Osteoblast (primary cell): ENCODE data around the gene GOPC. TPM values are rescaled to one million over a fixed set of nuclear protein-coding genes. Genes with fewer than 3 reads are reported as not detected.
A peak's percentile ranks its signal among the peaks of the same experiment; 100 is the strongest.
"Not testable (repeated sequence)": the region's sequence is repeated elsewhere in the genome, so short reads cannot be mapped to it uniquely, and the experiment has no call there.

Experiments
- DNase-seq: peaks from one replicate; pipeline ENCODE4 v3.0.0; 2011; ENCODE audit warnings: low spot score, mixed read lengths; ENCODE audit not compliant: insufficient read length; ENCODE audit errors: missing footprints
- H2AFZ ChIP-seq: 2 replicates; pipeline ENCODE4 v1.6.0; 2011; ENCODE audit warnings: mild to moderate bottlenecking, low read length
- H3K27ac ChIP-seq: 2 replicates; pipeline ENCODE4 v1.5.1; 2011; ENCODE audit warnings: mild to moderate bottlenecking, low read depth, low read length, moderate library complexity
- H3K27me3 ChIP-seq: 2 replicates; pipeline ENCODE4 v1.6.0; 2012; ENCODE audit warnings: mild to moderate bottlenecking, control low read depth, inconsistent platforms, low read length, moderate library complexity; ENCODE audit not compliant: insufficient read depth
- H3K36me3 ChIP-seq: 2 replicates; pipeline ENCODE4 v1.5.1; 2011; ENCODE audit warnings: mild to moderate bottlenecking, low read length, control low read depth, moderate library complexity; ENCODE audit not compliant: insufficient read depth
- H3K4me1 ChIP-seq: 2 replicates; pipeline ENCODE4 v1.5.1; 2011; ENCODE audit warnings: mild to moderate bottlenecking, low read length, control low read depth, moderate library complexity; ENCODE audit not compliant: insufficient read depth
- H3K4me2 ChIP-seq: 2 replicates; pipeline ENCODE4 v1.6.0; 2011; ENCODE audit warnings: mild to moderate bottlenecking, low read length; ENCODE audit not compliant: insufficient read depth
- H3K4me3 ChIP-seq: fragments of 200-600 bp; sonication (generic); 3 replicates; pipeline ENCODE4 v1.5.1; 2012; ENCODE audit warnings: mild to moderate bottlenecking, low read length, inconsistent platforms; ENCODE audit not compliant: insufficient read depth
- H3K79me2 ChIP-seq: 2 replicates; pipeline ENCODE4 v1.6.0; 2012; ENCODE audit warnings: mild to moderate bottlenecking, low read length, control low read depth, inconsistent platforms; ENCODE audit not compliant: insufficient read depth
- H3K9me3 ChIP-seq: 2 replicates; pipeline ENCODE4 v1.5.1; 2011; ENCODE audit warnings: low read depth, low read length, control low read depth
- H4K20me1 ChIP-seq: 2 replicates; pipeline ENCODE4 v1.6.0; 2012; ENCODE audit warnings: mild to moderate bottlenecking, low read length, control low read depth; ENCODE audit not compliant: insufficient read depth
- total RNA-seq: library from RNA; depleted of rRNA; stranded (reverse); fragments of >200 nt; gene quantifications from 2 replicates; pipeline ENCODE4 v1.2.3, GENCODE V29; 2012
- TF ChIP-seq, protein P1 (sequence below): IDR thresholded peaks from 2 replicates; pipeline ENCODE4 v1.5.1; 2011; ENCODE audit warnings: mild to moderate bottlenecking, low read depth, low read length, moderate library complexity; ENCODE audit errors: extremely low read depth

The GOPC gene
- 41.8 and 49.6 TPM in 2 replicates for total RNA-seq

DNA sequence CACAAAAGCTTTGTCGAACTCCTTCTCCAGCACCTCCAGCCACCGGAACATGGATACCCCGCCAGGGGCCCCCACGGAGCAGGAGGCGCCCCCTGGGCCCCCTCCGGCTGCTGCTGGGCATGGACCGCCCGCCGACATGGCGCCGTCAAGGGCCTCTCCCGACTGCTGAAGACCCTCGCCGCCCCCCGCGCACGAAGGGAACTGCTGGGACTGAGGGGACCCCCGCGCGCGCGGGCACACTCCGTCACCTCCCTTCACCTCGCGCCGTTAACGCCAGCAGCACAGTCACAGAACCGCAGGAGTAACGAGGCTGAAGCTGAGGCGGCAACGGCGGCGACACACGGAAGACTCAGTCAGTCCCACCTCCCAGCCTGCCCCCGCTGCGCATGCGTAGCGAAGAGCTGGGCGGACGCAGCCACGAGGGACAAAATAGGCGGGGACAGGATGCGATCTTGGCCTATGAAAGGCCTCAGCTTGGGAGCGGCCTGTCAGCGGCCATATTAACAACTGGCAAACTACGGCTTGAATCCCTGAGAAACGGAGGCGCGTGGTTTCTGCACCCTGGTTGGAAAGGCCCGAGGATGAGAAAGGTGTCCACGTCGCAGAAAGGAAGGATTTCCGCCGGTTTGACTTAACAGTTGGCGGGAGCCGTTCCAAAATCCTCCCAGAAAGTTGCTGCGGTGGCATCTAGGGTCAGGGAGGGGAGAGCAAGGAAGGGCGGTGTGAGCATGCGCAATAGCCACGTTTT lies at the start of gene GOPC:
TSS of gene GOPC (minus strand) at position 361 of the 748 bp plus-strand sequence. CDS start at position 138, 223 bp downstream.
- no peaks in the 10 kb centered on the region for H3K27me3 ChIP-seq
- no peaks in the 10 kb centered on the region for H3K9me3 ChIP-seq
- TF ChIP-seq, protein P1, sequence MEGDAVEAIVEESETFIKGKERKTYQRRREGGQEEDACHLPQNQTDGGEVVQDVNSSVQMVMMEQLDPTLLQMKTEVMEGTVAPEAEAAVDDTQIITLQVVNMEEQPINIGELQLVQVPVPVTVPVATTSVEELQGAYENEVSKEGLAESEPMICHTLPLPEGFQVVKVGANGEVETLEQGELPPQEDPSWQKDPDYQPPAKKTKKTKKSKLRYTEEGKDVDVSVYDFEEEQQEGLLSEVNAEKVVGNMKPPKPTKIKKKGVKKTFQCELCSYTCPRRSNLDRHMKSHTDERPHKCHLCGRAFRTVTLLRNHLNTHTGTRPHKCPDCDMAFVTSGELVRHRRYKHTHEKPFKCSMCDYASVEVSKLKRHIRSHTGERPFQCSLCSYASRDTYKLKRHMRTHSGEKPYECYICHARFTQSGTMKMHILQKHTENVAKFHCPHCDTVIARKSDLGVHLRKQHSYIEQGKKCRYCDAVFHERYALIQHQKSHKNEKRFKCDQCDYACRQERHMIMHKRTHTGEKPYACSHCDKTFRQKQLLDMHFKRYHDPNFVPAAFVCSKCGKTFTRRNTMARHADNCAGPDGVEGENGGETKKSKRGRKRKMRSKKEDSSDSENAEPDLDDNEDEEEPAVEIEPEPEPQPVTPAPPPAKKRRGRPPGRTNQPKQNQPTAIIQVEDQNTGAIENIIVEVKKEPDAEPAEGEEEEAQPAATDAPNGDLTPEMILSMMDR = peak; percentile 12
- peaks cover 41% of the 10 kb centered on the region for H4K20me1 ChIP-seq
- H3K36me3 ChIP-seq = peaks cover 16% of the 10 kb centered on the region
- peak within 1 kb of the TSS; percentile 79 for H3K27ac ChIP-seq
- H3K4me3 ChIP-seq = peak within 1 kb of the TSS; percentile 96
- H2AFZ ChIP-seq = peak within 1 kb of the TSS; percentile 94
- peaks cover 49% of the 10 kb centered on the region for H3K79me2 ChIP-seq
- peak within 1 kb of the TSS; percentile 84 for H3K4me2 ChIP-seq
- peak; percentile 97 for DNase-seq
- peaks cover 12% of the 10 kb centered on the region for H3K4me1 ChIP-seq

DNA sequence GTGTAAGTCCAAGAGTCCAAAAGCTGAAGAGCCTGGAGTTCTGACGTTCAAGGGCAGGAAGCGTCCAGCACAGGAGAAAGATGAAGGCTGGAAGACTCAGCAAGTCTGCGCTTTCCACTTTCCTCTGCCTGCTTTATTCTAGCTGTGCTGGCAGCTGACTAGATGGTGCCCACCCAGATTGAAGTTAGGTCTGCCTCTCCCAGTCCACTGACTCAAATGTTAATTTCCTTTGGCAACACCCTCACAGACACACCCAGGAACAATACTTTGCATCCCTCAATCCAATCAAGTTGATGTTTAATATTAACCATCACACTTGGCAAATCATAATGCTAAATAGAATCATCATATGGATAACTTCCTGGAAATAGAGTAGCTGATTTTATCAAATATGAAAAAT lies 49.7 kb upstream of the GOPC start:
- not testable (repeated sequence) for H2AFZ ChIP-seq, H3K27ac ChIP-seq, DNase-seq, H3K4me2 ChIP-seq, H3K4me3 ChIP-seq, H3K36me3 ChIP-seq, H3K9me3 ChIP-seq, H3K79me2 ChIP-seq, H3K27me3 ChIP-seq, H3K4me1 ChIP-seq, H4K20me1 ChIP-seq

DNA sequence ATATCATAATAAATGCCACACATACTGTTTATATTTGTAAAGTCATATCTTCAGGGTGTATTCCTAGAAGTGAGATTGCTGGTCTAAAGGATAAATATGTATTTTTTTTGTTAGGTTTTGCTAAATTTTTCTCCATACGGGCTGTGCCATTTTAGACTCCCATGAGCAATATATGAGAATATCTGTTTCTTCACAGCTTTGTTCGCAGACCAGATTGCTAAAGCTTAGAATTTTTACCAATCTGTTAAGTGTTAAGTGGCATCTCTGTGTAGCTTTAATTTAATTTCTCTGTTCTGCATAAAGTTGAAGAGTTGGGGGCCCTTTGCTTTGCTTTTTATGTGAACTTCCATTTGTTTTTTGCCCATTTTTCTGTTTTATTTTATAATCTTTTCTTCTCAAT lies 40.7 kb upstream of the GOPC start:
- no peak for DNase-seq
- H3K4me3 ChIP-seq = no peak overlapping the region
- no peak overlapping the region for H3K4me2 ChIP-seq
- H3K36me3 ChIP-seq = no peaks in the 10 kb centered on the region
- no peaks in the 10 kb centered on the region for H4K20me1 ChIP-seq
- no peaks in the 10 kb centered on the region for H3K9me3 ChIP-seq
- H3K27ac ChIP-seq = no peak overlapping the region
- no peaks in the 10 kb centered on the region for H3K27me3 ChIP-seq
- H3K79me2 ChIP-seq = no peaks in the 10 kb centered on the region
- H3K4me1 ChIP-seq = no peaks in the 10 kb centered on the region
- no peak overlapping the region for H2AFZ ChIP-seq
- TF ChIP-seq, protein P1 = no peak

DNA sequence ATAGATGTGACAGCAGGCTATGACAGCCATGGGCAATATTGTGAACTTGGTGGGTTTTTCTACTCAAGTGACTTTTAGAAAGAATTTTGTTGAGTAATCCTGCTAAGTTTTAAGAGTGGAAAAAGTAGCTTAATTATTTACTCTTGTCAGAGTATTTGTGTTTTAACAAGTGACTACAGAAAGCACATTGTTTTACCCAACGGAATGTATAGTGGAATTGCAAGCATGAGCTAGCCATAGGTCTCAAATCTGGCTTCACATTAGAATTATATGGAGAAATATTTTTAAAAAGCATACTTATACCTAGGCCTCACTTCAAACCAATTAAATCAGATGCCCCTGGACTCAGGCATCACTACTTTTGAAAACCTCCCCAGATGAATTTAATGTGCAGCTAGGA lies 35.5 kb upstream of the GOPC start:
- no peaks in the 10 kb centered on the region for H3K4me1 ChIP-seq
- no peaks in the 10 kb centered on the region for H3K9me3 ChIP-seq
- no peaks in the 10 kb centered on the region for H4K20me1 ChIP-seq
- no peaks in the 10 kb centered on the region for H3K36me3 ChIP-seq
- no peak overlapping the region for H3K4me3 ChIP-seq
- no peak overlapping the region for H3K27ac ChIP-seq
- no peaks in the 10 kb centered on the region for H3K27me3 ChIP-seq
- H3K4me2 ChIP-seq = no peak overlapping the region
- DNase-seq = no peak
- no peak overlapping the region for H2AFZ ChIP-seq
- TF ChIP-seq, protein P1 = no peak
- no peaks in the 10 kb centered on the region for H3K79me2 ChIP-seq
